ENCODE data around the gene PRSS38.
"Not testable (repeated sequence)": the region's sequence is repeated elsewhere in the genome, so short reads cannot be mapped to it uniquely, and the experiment has no call there.

The PRSS38 gene

DNA sequence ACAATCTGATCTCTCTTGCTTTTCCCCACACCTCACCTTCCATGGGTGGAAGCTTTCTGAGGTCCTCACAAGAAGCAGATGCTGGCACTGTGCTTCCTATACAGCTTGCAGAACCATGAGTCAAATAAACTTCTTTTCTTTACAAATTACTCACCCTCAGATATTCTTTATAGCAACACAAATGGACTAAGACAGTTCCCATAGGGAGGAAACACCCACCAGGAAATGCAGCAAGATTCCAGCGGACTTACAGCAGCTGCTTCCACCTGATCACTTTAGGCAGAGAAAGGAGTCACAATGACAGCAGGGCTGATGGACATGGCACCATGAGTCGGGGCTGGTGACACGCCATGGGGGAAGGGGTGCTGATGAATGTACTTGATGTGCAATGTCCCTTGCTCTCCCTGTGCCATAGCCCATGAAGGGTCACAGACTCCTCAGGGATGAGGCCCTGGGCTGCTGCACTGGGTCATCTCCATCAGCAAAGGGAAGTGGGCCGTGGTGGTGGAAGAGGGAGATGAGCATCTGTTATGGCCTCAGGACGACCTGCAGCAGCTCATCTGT is 53.9 kb downstream of the PRSS38 start:
- Histone ChIP-seq H3K27me3 (ENCODE audit: control insufficient read depth in 1 of 2, insufficient read depth in 2 of 2, low read length in 2 of 2) (no peaks in the 10 kb centered on the region), H3K9me3 (ENCODE audit: control insufficient read depth in 1 of 2, low read length in 2 of 2) (peaks cover 9 to 10% of the 10 kb centered on the region in 2 donors), H3K27ac (ENCODE audit: low read depth, low read length) (no peak overlapping the region), H3K9ac (ENCODE audit: low read depth in 1 of 2, low read length in 2 of 2) (no peak overlapping the region), H3K4me1 (ENCODE audit: control insufficient read depth in 1 of 2, insufficient read depth in 2 of 2, low read length in 2 of 2) (no peaks in the 10 kb centered on the region), H3K4me3 (ENCODE audit: low read depth in 1 of 2, low read length in 2 of 2) (no peak overlapping the region), H3K36me3 (ENCODE audit: control insufficient read depth in 1 of 2, insufficient read depth in 2 of 2, low read length in 2 of 2) (no peaks in the 10 kb centered on the region)

DNA sequence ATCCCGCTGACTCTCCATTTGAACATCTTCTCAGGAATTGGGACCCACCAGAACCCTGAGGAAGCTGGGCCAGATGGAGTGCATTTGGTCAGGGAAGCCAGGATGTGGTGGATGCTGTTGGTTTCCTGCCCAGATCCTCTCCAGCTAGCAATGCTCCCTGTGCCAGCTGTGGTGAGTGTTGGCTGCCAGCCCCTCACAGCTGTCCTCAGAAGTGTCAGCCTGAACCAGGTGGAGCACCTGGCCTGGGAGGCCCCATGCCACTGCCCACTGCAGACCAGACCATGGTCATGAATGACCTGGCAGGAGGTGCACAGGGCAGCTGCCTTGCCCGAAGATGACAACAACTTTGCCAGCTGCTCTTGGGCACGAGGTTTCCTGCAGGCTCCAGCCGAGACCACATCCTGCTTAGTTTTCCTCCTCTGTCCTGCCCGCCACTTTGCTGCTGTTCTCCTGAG is 54.4 kb downstream of the PRSS38 start:
- Histone ChIP-seq H3K36me3 (ENCODE audit: control insufficient read depth in 1 of 2, insufficient read depth in 2 of 2, low read length in 2 of 2) (no peaks in the 10 kb centered on the region), H3K4me3 (ENCODE audit: low read depth in 1 of 2, low read length in 2 of 2) (no peak overlapping the region)

DNA sequence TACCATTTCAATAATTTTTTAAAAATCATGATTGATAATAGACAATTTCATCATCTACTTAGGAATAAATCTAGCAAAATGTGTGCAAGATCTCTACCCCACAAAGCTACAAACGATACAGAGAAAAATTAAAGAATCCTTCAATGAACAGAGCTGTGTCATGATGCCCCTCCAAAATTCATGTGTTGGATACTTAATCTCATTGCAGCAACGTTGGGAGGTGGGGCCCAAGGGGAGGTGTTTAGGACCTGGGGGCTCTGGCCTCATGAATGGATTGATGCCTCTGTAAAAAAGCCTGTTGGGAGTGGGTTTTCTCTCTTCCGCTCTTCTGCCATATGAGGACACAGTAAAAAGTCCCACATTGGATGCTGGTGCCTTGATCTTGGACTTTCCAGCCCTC is 54.9 kb downstream of the PRSS38 start:
- H3K9me3 ChIP-seq (ENCODE audit: control insufficient read depth in 1 of 2, low read length in 2 of 2): peaks cover 0 to 1% of the 10 kb centered on the region in 2 donors
- H3K4me3 ChIP-seq (ENCODE audit: low read depth in 1 of 2, low read length in 2 of 2): no peak overlapping the region
- H3K36me3 ChIP-seq (ENCODE audit: control insufficient read depth in 1 of 2, insufficient read depth in 2 of 2, low read length in 2 of 2): no peaks in the 10 kb centered on the region
- H3K27ac ChIP-seq (ENCODE audit: low read depth, low read length): no peak overlapping the region
- no peaks in the 10 kb centered on the region for H3K4me1 ChIP-seq (ENCODE audit: control insufficient read depth in 1 of 2, insufficient read depth in 2 of 2, low read length in 2 of 2)
- no peaks in the 10 kb centered on the region for H3K27me3 ChIP-seq (ENCODE audit: control insufficient read depth in 1 of 2, insufficient read depth in 2 of 2, low read length in 2 of 2)
- H3K9ac ChIP-seq (ENCODE audit: low read depth in 1 of 2, low read length in 2 of 2): no peak overlapping the region

More for the DNA sequence above, 54.4 kb downstream of the PRSS38 start:
- Histone ChIP-seq H3K27me3 (ENCODE audit: control insufficient read depth in 1 of 2, insufficient read depth in 2 of 2, low read length in 2 of 2) (no peaks in the 10 kb centered on the region), H3K9me3 (ENCODE audit: control insufficient read depth in 1 of 2, low read length in 2 of 2) (peaks cover 4 to 5% of the 10 kb centered on the region in 2 donors), H3K9ac (ENCODE audit: low read depth in 1 of 2, low read length in 2 of 2) (no peak overlapping the region), H3K27ac (ENCODE audit: low read depth, low read length) (no peak overlapping the region), H3K4me1 (ENCODE audit: control insufficient read depth in 1 of 2, insufficient read depth in 2 of 2, low read length in 2 of 2) (no peaks in the 10 kb centered on the region)

DNA sequence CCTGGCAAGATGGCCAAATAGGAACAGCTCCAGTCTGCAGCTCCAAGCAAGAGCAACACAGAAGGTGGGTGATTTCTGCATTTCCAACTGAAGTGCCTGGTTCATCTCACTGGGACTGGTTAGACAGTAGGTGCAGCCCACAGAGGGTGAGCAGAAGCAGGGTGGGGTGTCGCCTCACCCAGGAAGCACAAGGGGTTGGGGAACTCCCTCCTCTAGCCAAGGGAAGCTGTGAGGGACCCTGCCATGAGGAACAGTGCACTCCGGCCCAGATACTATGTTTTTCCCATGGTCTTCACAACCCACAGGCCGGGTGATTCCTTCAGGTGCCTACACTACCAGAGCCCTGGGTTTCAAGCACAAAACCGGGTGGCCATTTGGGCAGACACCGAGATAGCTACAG is 56.4 kb downstream of the PRSS38 start:
- H3K4me3 ChIP-seq (ENCODE audit: low read depth in 1 of 2, low read length in 2 of 2); H3K27me3 ChIP-seq (ENCODE audit: control insufficient read depth in 1 of 2, insufficient read depth in 2 of 2, low read length in 2 of 2); H3K4me1 ChIP-seq (ENCODE audit: control insufficient read depth in 1 of 2, insufficient read depth in 2 of 2, low read length in 2 of 2); H3K9me3 ChIP-seq (ENCODE audit: control insufficient read depth in 1 of 2, low read length in 2 of 2); H3K36me3 ChIP-seq (ENCODE audit: control insufficient read depth in 1 of 2, insufficient read depth in 2 of 2, low read length in 2 of 2); H3K9ac ChIP-seq (ENCODE audit: low read depth in 1 of 2, low read length in 2 of 2); H3K27ac ChIP-seq (ENCODE audit: low read depth, low read length): not testable (repeated sequence)

DNA sequence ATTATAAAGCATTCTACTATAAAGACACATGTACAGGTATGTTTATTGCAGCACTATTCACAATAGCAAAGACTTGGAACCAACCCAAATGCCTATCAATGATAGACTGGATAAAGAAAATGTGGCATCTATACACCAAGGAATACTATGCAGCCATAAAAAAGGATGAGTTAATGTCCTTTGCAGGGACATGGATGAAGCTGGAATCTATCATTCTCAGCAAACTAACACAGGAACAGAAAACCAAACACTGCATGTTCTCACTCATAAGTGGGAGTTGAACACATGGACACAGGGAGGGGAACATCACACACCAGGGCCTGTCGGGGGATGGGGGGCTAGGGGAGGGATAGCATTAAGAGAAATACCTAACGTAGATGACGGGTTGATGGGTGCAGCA is 62.3 kb downstream of the PRSS38 start:
- not testable (repeated sequence) for H3K36me3 ChIP-seq (ENCODE audit: control insufficient read depth in 1 of 2, insufficient read depth in 2 of 2, low read length in 2 of 2); H3K4me3 ChIP-seq (ENCODE audit: low read depth in 1 of 2, low read length in 2 of 2); H3K27ac ChIP-seq (ENCODE audit: low read depth, low read length); H3K9ac ChIP-seq (ENCODE audit: low read depth in 1 of 2, low read length in 2 of 2); H3K9me3 ChIP-seq (ENCODE audit: control insufficient read depth in 1 of 2, low read length in 2 of 2); H3K4me1 ChIP-seq (ENCODE audit: control insufficient read depth in 1 of 2, insufficient read depth in 2 of 2, low read length in 2 of 2); H3K27me3 ChIP-seq (ENCODE audit: control insufficient read depth in 1 of 2, insufficient read depth in 2 of 2, low read length in 2 of 2)

DNA sequence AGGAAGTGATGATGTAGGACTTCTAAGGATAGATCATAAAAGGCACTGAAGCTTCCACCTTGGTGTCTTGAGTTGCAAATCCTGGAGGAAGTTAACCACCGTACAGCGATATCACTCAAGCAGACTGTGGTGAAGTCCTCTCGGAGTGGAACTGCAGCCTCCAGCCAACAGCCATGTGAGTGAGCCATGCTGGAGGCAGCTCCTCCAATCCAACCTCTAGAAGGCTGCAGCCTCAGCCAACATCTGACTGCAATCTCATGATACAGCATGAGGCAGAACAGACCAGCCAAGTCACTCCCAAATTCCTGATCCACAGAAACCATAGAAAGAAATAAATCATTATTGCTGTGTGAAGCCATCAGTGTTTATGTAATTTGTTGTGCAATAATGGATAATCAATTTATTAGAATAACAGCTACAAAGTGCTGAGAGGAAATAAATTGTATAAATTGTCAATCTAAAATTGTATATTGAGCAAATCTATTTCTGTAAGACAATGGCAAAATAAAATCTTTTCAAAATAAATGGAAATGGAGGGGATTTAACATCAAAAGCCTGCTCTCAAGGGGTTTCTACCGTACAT is 65.0 kb downstream of the PRSS38 start:
- H3K27me3 ChIP-seq (ENCODE audit: control insufficient read depth in 1 of 2, insufficient read depth in 2 of 2, low read length in 2 of 2): peaks cover 0 to 6% of the 10 kb centered on the region in 2 donors
- H3K9me3 ChIP-seq (ENCODE audit: control insufficient read depth in 1 of 2, low read length in 2 of 2): no peaks in the 10 kb centered on the region
- no peaks in the 10 kb centered on the region for H3K36me3 ChIP-seq (ENCODE audit: control insufficient read depth in 1 of 2, insufficient read depth in 2 of 2, low read length in 2 of 2)
- H3K4me3 ChIP-seq (ENCODE audit: low read depth in 1 of 2, low read length in 2 of 2): no peak overlapping the region
- H3K4me1 ChIP-seq (ENCODE audit: control insufficient read depth in 1 of 2, insufficient read depth in 2 of 2, low read length in 2 of 2): peaks cover 0 to 1% of the 10 kb centered on the region in 2 donors
- no peak overlapping the region for H3K9ac ChIP-seq (ENCODE audit: low read depth in 1 of 2, low read length in 2 of 2)
- no peak overlapping the region for H3K27ac ChIP-seq (ENCODE audit: low read depth, low read length)

DNA sequence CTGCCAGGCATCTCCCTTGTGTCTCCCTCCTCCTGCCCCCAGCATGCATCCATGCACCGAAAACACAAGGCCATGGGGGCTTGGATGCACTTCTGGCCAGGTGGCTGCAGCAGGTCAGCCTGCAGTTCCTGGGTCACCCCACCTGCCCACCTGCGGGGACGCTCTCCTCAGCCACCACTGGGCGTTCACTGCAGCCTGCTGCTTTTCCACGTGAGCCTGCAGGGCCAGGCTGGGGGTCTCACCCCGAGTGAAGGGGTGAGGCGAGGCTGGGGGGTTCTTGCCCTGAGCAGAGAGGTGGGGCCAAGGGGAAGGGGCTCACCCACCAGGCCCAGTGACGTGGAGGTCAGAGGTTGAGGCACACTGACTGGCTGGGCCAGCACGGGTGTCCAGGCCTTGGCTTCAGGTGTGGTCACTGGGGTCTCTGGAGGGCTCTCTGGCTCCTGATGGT is 67.6 kb downstream of the PRSS38 start:
- Histone ChIP-seq H3K27me3 (ENCODE audit: control insufficient read depth in 1 of 2, insufficient read depth in 2 of 2, low read length in 2 of 2) (peaks cover 0 to 6% of the 10 kb centered on the region in 2 donors), H3K4me1 (ENCODE audit: control insufficient read depth in 1 of 2, insufficient read depth in 2 of 2, low read length in 2 of 2) (peaks cover 0 to 8% of the 10 kb centered on the region in 2 donors), H3K27ac (ENCODE audit: low read depth, low read length) (no peak overlapping the region), H3K4me3 (ENCODE audit: low read depth in 1 of 2, low read length in 2 of 2) (no peak overlapping the region), H3K36me3 (ENCODE audit: control insufficient read depth in 1 of 2, insufficient read depth in 2 of 2, low read length in 2 of 2) (no peaks in the 10 kb centered on the region), H3K9me3 (ENCODE audit: control insufficient read depth in 1 of 2, low read length in 2 of 2) (no peaks in the 10 kb centered on the region), H3K9ac (ENCODE audit: low read depth in 1 of 2, low read length in 2 of 2) (no peak overlapping the region)

DNA sequence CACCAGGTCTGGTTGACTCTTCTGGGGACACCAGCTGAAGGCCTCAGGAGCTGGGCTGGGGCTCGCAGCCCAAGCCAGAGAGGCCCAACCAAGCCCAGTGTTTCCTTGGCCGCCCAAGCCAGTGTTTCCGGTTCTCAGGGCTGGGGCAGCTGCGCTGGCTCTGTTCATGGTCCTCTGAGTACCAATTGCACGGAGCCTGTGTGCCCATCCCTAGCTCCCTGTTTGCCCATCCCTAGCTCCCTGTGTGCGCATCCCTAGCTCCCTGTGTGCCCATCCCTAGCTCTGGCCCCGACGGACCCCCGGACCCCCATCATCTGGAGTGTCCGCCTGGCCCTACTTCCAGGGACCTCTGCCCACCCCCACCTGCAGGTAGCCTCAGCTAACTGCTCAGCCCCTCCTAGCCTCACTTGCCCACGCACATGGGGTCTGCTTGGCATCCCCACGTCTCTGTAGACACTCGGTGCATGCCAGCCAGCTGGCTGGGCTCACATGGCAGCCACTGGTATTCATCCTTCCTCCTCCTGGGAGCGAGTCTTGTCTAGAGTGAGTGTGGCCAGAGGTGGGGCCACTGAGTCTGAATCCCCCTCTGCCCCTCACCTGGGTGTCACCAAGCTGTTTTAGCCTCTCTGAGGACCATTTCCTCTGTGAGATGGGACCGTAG is 68.3 kb downstream of the PRSS38 start:
- no peaks in the 10 kb centered on the region for H3K9me3 ChIP-seq (ENCODE audit: control insufficient read depth in 1 of 2, low read length in 2 of 2)
- no peak overlapping the region for H3K9ac ChIP-seq (ENCODE audit: low read depth in 1 of 2, low read length in 2 of 2)
- H3K36me3 ChIP-seq (ENCODE audit: control insufficient read depth in 1 of 2, insufficient read depth in 2 of 2, low read length in 2 of 2): no peaks in the 10 kb centered on the region
- peaks cover 0 to 6% of the 10 kb centered on the region in 2 donors for H3K27me3 ChIP-seq (ENCODE audit: control insufficient read depth in 1 of 2, insufficient read depth in 2 of 2, low read length in 2 of 2)
- no peak overlapping the region for H3K27ac ChIP-seq (ENCODE audit: low read depth, low read length)
- H3K4me1 ChIP-seq (ENCODE audit: control insufficient read depth in 1 of 2, insufficient read depth in 2 of 2, low read length in 2 of 2): peaks cover 0 to 8% of the 10 kb centered on the region in 2 donors
- H3K4me3 ChIP-seq (ENCODE audit: low read depth in 1 of 2, low read length in 2 of 2): no peak overlapping the region

DNA sequence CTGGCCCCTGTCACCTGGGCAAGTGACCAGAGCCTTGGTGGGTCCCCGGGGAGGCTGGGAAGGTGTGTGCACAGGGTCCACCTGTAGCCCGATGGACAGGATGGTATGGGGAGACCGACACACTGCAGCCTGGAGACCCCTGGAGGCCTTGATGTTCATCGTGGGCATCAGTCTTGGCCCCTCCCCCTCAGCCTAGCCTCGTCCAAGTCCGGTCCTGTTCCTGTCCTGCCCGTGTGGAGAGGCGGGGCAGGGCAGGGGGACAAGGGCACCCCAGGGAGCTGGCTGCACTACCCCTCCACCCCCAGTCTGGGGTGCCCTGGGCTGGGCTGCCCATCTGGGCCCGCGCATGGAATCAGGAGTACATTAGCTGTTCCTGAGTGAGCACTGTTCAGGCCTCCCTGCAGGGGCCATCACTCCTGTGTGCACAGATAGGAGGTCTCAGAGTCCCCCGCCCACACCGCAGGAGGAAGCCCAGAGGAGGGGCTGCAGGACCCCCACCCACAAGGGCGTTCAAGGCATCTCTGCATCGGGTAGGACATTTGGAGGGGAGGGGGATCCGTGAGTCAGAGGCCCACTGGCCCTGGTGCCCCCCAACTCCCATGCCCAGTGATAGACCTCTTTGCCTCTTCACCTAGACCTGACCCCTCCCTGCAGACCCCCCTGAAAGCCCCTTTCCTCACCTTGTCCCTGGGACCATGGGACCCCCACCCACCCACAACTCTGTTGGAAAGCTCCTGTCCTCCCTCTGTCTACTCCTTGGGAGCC is 69.1 kb downstream of the PRSS38 start:
- no peak overlapping the region for H3K4me3 ChIP-seq (ENCODE audit: low read depth in 1 of 2, low read length in 2 of 2)
- H3K9me3 ChIP-seq (ENCODE audit: control insufficient read depth in 1 of 2, low read length in 2 of 2): no peaks in the 10 kb centered on the region
- H3K27me3 ChIP-seq (ENCODE audit: control insufficient read depth in 1 of 2, insufficient read depth in 2 of 2, low read length in 2 of 2): peaks cover 0 to 6% of the 10 kb centered on the region in 2 donors
- no peak overlapping the region for H3K9ac ChIP-seq (ENCODE audit: low read depth in 1 of 2, low read length in 2 of 2)
- H3K4me1 ChIP-seq (ENCODE audit: control insufficient read depth in 1 of 2, insufficient read depth in 2 of 2, low read length in 2 of 2): peaks cover 0 to 8% of the 10 kb centered on the region in 2 donors
- no peak overlapping the region for H3K27ac ChIP-seq (ENCODE audit: low read depth, low read length)
- no peaks in the 10 kb centered on the region for H3K36me3 ChIP-seq (ENCODE audit: control insufficient read depth in 1 of 2, insufficient read depth in 2 of 2, low read length in 2 of 2)

DNA sequence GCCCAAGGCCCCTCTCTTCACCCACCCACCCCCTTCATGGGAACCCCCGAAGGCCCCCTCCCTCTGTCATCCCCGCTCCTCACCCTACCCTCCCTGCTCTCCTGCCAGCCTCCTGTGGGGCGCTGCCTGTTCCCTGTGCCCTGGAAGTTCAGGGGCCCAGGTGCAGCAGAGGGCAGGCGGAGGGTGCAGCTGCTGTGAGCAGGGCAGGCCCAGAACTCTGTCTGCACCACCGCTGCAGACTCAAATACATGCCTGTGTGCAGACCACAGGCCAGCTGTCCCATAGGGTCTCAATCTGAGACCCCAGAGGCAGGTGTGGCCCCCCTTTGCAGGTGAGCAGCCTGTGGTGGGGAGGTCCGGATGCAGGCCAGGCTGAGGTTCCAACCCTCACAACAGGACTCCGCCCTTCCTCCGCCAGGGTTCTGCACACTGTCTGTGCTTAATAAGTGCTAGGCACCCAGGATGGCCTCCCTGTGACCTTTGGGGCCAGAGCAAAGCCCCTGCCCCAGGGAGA is 69.7 kb downstream of the PRSS38 start:
- no peak overlapping the region for H3K9ac ChIP-seq (ENCODE audit: low read depth in 1 of 2, low read length in 2 of 2)
- no peaks in the 10 kb centered on the region for H3K9me3 ChIP-seq (ENCODE audit: control insufficient read depth in 1 of 2, low read length in 2 of 2)
- peaks cover 0 to 8% of the 10 kb centered on the region in 2 donors for H3K4me1 ChIP-seq (ENCODE audit: control insufficient read depth in 1 of 2, insufficient read depth in 2 of 2, low read length in 2 of 2)
- H3K36me3 ChIP-seq (ENCODE audit: control insufficient read depth in 1 of 2, insufficient read depth in 2 of 2, low read length in 2 of 2): no peaks in the 10 kb centered on the region
- peaks cover 0 to 6% of the 10 kb centered on the region in 2 donors for H3K27me3 ChIP-seq (ENCODE audit: control insufficient read depth in 1 of 2, insufficient read depth in 2 of 2, low read length in 2 of 2)
- H3K27ac ChIP-seq (ENCODE audit: low read depth, low read length): no peak overlapping the region
- no peak overlapping the region for H3K4me3 ChIP-seq (ENCODE audit: low read depth in 1 of 2, low read length in 2 of 2)
